NCI-H1694 treated with DMSO at 0.1 percent for 48 hours (cell line): ENCODE results near the gene BIRC3.
"Not testable (repeated sequence)": the region's sequence is repeated elsewhere in the genome, so short reads cannot be mapped to it uniquely, and the experiment has no call there.

Experiments used
- DNase-seq: peaks from one replicate; lab custom pipeline; 2025; lab: John Stamatoyannopoulos, UW

BIRC3 gene

DNA sequence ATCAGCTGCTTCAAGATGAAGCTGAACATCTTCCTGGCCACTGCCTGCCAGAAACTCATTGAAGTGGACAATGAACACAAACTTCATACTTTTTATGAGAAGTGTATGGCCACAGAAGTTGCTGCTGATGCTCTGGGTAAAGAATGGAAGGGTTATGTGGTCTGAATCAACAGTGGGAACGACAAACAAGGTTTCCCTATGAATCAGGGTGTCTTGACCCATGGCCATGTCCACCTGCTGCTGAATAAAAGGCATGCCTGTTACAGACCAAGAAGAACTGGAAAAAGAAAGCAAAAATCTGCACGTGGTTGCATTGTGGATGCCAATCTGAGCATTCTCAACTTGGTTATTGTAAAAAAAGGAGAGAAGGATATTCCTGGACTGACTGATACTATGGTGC lies 22.2 kb upstream of the BIRC3 start:
- DNase-seq = no peak

- DNase-seq = not testable (repeated sequence)
Measured at GRCh38 chr11:102296757-102297156, 20.5 kb upstream of the BIRC3 start.

- DNase-seq = not testable (repeated sequence)
Measured at GRCh38 chr11:102300837-102301236, 16.4 kb upstream of the BIRC3 start.

DNA sequence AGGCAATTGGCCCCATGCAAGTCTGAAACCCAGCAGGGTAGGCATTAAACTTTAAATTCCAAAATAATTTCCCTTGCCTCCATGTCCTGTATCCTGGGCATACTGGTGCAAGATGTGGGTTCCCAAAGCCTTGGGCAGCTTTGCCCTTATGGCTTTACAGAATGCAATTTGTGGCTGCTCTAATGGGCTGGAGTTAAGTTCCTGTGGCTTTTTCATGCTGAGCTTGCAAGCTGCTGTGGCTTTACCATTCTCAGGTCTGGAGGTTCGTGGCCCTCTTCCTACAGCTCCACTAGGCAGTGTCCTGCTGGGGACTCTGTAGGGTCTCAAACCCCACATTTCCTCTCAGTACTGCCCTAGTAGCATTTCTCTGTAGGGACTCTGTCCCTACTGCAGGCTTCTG lies 15.0 kb upstream of the BIRC3 start:
- no peak for DNase-seq

GRCh38 chr11:102304686-102305085 lies 12.6 kb upstream of the BIRC3 start:
- no peak for DNase-seq

DNA sequence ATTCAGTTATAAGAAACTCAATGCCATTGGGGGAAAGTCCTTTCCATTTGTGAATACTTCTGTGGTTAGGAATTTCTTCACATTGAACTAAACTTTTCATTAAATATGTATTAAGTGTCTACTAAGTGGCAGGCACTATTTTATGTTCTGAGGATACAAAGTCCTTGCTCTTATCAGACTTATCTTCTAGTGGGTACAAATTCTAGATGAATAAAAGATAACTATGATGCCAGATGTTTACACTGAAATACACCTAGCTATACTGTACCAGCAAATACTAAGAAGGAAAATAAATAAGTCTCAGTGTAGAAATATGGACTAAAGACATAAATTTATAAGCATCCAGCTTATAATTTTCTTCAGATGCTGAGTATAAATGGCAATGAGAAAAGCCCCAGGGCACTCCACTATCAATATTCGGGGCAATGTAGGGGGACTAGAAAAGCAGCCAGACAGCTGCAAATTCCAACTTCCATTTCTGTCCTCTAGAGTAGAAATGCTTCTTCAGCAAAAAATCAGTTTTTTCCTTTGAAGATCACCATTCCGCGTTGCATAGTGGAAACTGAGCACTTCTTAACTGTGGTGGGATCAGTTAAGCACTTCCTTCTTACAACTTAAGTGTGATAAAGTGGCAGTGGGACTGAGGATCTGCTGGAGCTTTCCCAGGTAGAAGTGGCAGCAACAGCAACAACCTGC lies 11.8 kb upstream of the BIRC3 start:
- no peak for DNase-seq

DNA sequence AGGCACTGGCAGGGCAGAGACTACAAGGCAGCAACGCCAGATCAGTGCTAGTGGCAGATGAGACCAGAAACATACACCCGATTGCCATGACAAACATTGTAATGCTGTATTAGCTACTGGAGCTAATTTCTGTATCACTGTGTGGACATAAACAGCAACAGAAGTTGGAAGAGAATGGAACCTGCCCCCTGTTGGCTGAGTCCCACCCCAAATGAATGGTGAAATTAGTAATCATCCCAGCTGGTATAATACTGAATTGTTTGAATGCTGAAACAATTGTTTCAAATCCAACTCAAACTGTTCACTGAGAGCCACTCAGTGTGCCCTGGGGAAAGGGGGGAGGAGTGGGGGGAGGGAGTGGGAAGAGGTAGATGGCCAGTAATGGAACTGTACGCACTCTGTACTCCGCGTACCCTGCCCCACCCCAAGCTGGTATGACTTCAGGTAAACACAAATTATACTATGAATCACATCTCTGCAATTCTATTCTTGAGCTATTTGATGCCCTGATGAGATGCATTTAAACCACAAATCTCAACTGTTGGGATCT lies 11.2 kb upstream of the BIRC3 start:
- DNase-seq = no peak

GRCh38 chr11:102306817-102307726 lies 10.2 kb upstream of the BIRC3 start:
- no peak for DNase-seq

DNA sequence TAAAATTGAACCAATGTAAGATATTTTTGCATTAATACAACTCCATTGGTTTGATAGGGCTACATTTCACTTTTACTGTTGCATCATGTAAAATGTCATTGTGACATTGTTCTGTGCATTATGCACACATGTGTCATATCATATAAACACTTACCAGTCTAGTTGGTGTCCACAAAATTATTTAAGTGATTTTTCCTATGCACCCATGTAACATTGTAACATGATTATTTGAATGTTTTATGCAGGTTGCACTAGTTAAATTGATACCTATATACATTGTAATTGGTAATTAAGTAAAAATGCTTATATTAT lies 9.6 kb upstream of the BIRC3 start:
- no peak for DNase-seq

- DNase-seq = no peak
Measured at GRCh38 chr11:102309621-102310541, 7.4 kb upstream of the BIRC3 start.

DNA sequence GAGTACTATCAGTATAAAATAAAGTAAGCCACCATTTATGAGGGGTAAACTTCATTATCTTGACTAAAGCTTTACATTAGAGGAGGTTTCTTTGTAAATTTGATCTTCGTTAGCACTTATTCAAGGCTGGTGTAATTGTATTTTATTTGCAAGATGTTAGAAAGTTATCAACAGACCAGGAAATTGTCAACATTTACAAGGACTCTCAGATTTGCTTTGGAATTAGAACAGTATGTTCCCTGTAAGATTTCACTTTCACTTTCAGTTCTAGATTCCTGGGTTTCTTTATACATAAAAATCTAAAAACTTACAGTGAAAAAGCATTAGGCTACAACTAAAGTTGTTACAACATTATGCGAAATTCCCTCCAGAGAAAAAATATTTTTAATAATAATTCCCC lies 4.6 kb upstream of the BIRC3 start:
- DNase-seq = no peak

GRCh38 chr11:102313238-102313940 lies 3.9 kb upstream of the BIRC3 start:
- no peak for DNase-seq

DNA sequence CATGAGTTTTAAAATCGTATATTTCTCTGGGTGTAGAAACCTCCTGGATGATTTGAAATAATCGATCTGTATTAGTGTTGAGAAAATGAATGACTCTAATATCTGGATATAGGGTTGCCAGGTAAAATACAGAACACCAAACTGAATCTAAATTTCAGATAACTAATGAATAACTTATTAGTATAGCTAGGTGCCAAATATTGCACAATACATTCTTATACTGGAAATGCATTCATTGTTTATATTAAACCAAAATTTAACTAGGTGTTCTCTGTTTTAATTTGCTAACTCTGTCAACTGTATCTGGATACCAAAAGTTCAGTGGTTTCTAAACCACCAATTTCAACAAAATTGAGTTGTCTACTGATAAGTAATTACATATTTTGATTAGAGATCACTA lies 2.5 kb upstream of the BIRC3 start:
- DNase-seq = no peak

GRCh38 chr11:102316346-102316904 lies 859 bp upstream of the BIRC3 start:
- DNase-seq = no peak

DNA sequence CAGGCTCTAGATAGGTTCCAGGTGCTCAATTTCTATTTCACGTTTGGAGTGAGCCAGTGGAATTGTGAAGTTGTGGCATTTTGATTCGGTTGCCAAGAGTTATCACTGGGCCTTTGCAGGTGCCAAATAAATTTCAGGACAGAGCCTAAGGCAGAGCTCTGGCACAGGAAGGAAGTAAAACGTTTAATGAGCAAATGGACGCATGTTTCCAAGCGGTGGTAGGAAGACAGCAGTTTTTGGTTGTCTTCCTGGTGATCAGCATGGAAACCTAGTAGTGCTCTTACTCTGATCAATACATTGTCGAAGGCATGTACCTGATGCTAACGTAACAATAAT lies 452 bp downstream of the BIRC3 start:
- DNase-seq = no peak

DNA sequence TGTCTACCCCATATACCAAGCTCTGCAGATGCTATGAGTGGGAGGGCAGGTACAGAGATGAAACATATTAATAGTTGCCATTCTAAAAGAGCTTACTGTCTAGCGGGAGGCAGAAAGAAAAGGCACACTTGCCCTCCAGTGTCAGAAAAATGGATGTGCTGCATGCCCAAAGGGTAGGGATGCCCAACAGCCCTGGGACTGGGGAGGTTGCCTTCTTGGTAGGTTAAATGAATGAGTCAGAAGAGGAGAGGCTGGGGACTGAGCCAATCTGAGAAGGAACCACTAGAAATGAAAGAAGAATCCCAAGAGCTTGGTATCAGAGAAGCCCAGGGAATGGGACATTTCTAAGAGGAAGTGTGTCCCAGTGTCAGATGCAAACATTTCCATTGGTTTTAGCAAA lies 1.2 kb downstream of the BIRC3 start:
- no peak for DNase-seq

DNA sequence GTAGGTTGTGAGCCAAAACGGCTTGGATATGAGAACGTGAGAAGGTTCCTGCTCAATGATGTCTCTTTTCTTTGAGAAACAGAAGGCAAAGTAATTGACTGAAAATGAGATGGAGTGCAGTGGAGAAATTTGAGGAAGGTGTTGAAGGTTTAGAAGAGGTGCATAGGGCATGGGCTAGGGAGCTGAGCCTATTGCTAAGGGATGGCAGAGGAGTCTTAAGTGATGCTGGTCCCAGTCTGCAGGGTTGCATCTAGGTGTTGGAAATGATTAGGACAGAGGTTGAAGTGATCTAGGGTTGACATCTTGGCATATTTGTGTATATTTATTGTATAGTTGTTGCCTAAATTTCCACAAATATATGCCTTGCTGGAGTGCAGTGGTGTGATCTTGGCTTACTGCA lies 2.3 kb downstream of the BIRC3 start:
- DNase-seq = no peak

DNA sequence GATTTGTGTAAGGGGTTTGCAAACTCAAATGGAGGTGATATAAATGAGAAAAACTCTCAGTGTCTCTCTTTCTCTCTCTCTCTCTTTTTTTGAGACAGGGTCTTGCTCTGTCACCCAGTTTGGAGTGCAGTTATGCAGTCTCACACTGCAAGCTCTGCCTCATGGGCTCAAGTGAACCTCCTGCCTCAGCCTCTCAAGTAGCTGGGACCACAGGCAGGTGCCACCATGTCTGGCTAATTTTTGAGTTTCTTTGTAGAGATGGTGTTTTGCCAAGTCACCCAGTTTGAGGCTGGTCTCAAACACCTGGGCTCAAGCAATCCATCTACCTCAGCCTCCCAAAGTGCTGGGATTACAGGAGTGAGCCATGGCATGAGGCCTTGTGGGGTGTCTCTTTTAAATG lies 2.9 kb downstream of the BIRC3 start:
- DNase-seq = no peak

- no peak for DNase-seq
Measured at GRCh38 chr11:102320679-102321078, 3.4 kb downstream of the BIRC3 start.

DNA sequence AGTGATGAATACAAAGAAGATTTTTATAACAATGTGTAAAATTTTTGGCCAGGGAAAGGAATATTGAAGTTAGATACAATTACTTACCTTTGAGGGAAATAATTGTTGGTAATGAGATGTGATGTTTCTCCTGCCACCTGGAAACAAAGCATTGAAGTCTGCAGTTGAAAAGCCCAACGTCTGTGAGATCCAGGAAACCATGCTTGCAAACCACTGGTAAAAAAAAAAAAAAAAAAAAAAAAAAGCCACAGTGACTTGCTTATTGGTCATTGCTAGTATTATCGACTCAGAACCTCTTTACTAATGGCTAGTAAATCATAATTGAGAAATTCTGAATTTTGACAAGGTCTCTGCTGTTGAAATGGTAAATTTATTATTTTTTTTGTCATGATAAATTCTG lies 5.3 kb downstream of the BIRC3 start:
- DNase-seq = no peak

GRCh38 chr11:102323542-102324251 lies 6.4 kb downstream of the BIRC3 start:
- DNase-seq = no peak
